BJ (cell line): Measurements from ENCODE around the gene SH3BGRL3. TPM values are rescaled to one million over a fixed set of nuclear protein-coding genes. Genes with fewer than 3 reads are reported as not detected.
A peak's percentile ranks its signal among the peaks of the same experiment; 100 is the strongest.
"Not testable (repeated sequence)": the region's sequence is repeated elsewhere in the genome, so short reads cannot be mapped to it uniquely, and the experiment has no call there.

ENCODE experiments used
- CTCF ChIA-PET: fragments of 350-600 bp; formaldehyde crosslinking; extraction: SDS; loops from one replicate; lab custom pipeline; 2021; ENCODE audit warnings: antibody characterized with exemption, inconsistent platforms; lab: Yijun Ruan, JAX
- POLR2A ChIA-PET: fragments of 300-600 bp; sonication (Branson Sonifier 250); formaldehyde crosslinking; extraction: SDS; loops from one replicate; lab custom pipeline; 2021; ENCODE audit warnings: antibody characterized with exemption; lab: Charles Lee
- DNase-seq: peaks from one replicate; pipeline ENCODE4 v3.0.0-alpha.2; 2011; ENCODE audit warnings: low read depth
- H3K27me3 ChIP-seq: 2 replicates; pipeline ENCODE4 v1.6.0; 2011; ENCODE audit warnings: low read length; ENCODE audit not compliant: control insufficient read depth, insufficient read depth
- H3K36me3 ChIP-seq: 2 replicates; pipeline ENCODE4 v1.5.1; 2011; ENCODE audit warnings: low read length; ENCODE audit not compliant: control insufficient read depth, insufficient read depth
- H3K4me3 ChIP-seq: 2 replicates; pipeline ENCODE4 v1.5.1; 2011; ENCODE audit warnings: low read depth, mild to moderate bottlenecking, control low read depth, low read length
- polyA plus RNA-seq: library from polyadenylated mRNA; depleted of rRNA; stranded (reverse); fragments of >200 nt; gene quantifications from 2 replicates; pipeline ENCODE4 v1.2.3, GENCODE V29; 2011
- TF ChIP-seq, protein P1 (sequence below): IDR thresholded peaks from 2 replicates; pipeline ENCODE4 v1.5.1; 2011; ENCODE audit warnings: low read depth, mild to moderate bottlenecking, control low read depth, inconsistent platforms, low read length, moderate library complexity; ENCODE audit not compliant: insufficient read depth

Gene SH3BGRL3
- polyA plus RNA-seq, 1 experiment = 298 TPM

- Histone ChIP-seq H3K36me3 (no peaks in the 10 kb centered on the region), H3K4me3 (peak within 1 kb of the TSS; percentile 88), H3K27me3 (no peaks in the 10 kb centered on the region)
- POLR2A ChIA-PET = no interaction called here
- peak; percentile 79 for DNase-seq
- TF ChIP-seq, protein P1, sequence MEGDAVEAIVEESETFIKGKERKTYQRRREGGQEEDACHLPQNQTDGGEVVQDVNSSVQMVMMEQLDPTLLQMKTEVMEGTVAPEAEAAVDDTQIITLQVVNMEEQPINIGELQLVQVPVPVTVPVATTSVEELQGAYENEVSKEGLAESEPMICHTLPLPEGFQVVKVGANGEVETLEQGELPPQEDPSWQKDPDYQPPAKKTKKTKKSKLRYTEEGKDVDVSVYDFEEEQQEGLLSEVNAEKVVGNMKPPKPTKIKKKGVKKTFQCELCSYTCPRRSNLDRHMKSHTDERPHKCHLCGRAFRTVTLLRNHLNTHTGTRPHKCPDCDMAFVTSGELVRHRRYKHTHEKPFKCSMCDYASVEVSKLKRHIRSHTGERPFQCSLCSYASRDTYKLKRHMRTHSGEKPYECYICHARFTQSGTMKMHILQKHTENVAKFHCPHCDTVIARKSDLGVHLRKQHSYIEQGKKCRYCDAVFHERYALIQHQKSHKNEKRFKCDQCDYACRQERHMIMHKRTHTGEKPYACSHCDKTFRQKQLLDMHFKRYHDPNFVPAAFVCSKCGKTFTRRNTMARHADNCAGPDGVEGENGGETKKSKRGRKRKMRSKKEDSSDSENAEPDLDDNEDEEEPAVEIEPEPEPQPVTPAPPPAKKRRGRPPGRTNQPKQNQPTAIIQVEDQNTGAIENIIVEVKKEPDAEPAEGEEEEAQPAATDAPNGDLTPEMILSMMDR = no peak
- CTCF ChIA-PET = interaction anchor here (0.6 to 4.9 kb wide), 5 partner anchors 9 to 70 kb away, joined by 3 to 18 read pairs (median 3); no protein-coding TSS in a partner anchor
Measured at GRCh38 chr1:26306290-26307229, 26.7 kb downstream of the SH3BGRL3 start, which contains the start of gene UBXN11. Gene UBXN11, minus strand, starts transcription at chr1:26306636. Its CDS starts 3,753 bp downstream, at chr1:26302883.

GRCh38 chr1:26307363-26307781, 27.5 kb downstream of the SH3BGRL3 start:
- H3K4me3 ChIP-seq = no peak overlapping the region
- ChIA-PET CTCF (interaction anchor here (0.6 to 4.9 kb wide), 4 partner anchors 13 to 72 kb away, joined by 3 to 18 read pairs (median 4); no protein-coding TSS in a partner anchor), POLR2A (no interaction called here)
- peaks cover 2% of the 10 kb centered on the region for H3K27me3 ChIP-seq
- TF ChIP-seq, protein P1 = no peak
- no peak for DNase-seq
- H3K36me3 ChIP-seq = no peaks in the 10 kb centered on the region

- CTCF ChIA-PET = interaction anchor here (0.6 to 4.9 kb wide), 5 partner anchors 12 to 71 kb away, joined by 4 to 18 read pairs (median 7); no protein-coding TSS in a partner anchor
- H3K36me3 ChIP-seq, POLR2A ChIA-PET, H3K27me3 ChIP-seq, H3K4me3 ChIP-seq, DNase-seq: not testable (repeated sequence)
Measured at GRCh38 chr1:26307966-26308899, 28.3 kb downstream of the SH3BGRL3 start.

- CTCF ChIA-PET = interaction anchor here (0.6 to 5.0 kb wide), 6 partner anchors 9 to 566 kb away, joined by 3 to 30 read pairs (median 6); partner anchors contain the start of gene SH3BGRL3
- DNase-seq = no peak
- TF ChIP-seq, protein P1 = no peak
- Histone ChIP-seq H3K36me3 (no peaks in the 10 kb centered on the region), H3K4me3 (no peak overlapping the region), H3K27me3 (peaks cover 3% of the 10 kb centered on the region)
- POLR2A ChIA-PET = no interaction called here
Measured at GRCh38 chr1:26314501-26314900, 34.6 kb downstream of the SH3BGRL3 start.
